Motor neuron (in vitro differentiated cells): ENCODE measurements around the gene TMEM63A. TPM values are rescaled to one million over a fixed set of nuclear protein-coding genes. Genes with fewer than 3 reads are reported as not detected.
"Not testable (repeated sequence)": the region's sequence is repeated elsewhere in the genome, so short reads cannot be mapped to it uniquely, and the experiment has no call there.

Experiments
- ATAC-seq, 8 experiments: fragments of 200-7000 bp; cut with Tn5 transposase; replicated peaks in 6 of 8; 2 replicates each; pipeline ENCODE4 v1.8.0; 2021; ENCODE audit warnings: mild to moderate bottlenecking in 8 of 8, moderate library complexity in 8 of 8
- H3K27ac ChIP-seq, 2 donors: fragments of 250-450 bp; sonication (Bioruptor Pico); 2 replicates each; pipeline ENCODE4 v1.9.0; 2021; ENCODE audit warnings: antibody characterized with exemption in 2 of 2, mild to moderate bottlenecking in 2 of 2, moderate library complexity in 1 of 2
- H3K4me1 ChIP-seq, 2 donors: fragments of 250-450 bp; sonication (Bioruptor Pico); replicated peaks in 1 of 2; 2 replicates each; pipeline ENCODE4 v1.6.1; 2021; ENCODE audit warnings: antibody characterized with exemption in 2 of 2, mild to moderate bottlenecking in 2 of 2, moderate library complexity in 1 of 2
- H3K4me3 ChIP-seq, 5 donors: fragments of 250-450 bp; sonication (Bioruptor Pico); 2 replicates each; pipeline ENCODE4 v1.9.0; 2021; ENCODE audit warnings: antibody characterized with exemption in 5 of 5, mild to moderate bottlenecking in 5 of 5, moderate library complexity in 4 of 5
- WGBS, 10 experiments: fragments of 450-650 bp; shearing (Covaris generic); methylation state at CpG; one replicate each; pipeline ENCODE4 v1.0.0; 2022; 5-methylcytosine and 5-hydroxymethylcytosine counted together
- in situ Hi-C, 9 experiments: fragments of 400-800 bp; cut with MboI; loops; one replicate each; pipeline ENCODE4 v1.15.0; 2021; ENCODE audit warnings: low sequenced_read_pairs in 9 of 9, low pct_unique_long_range_greater_than_20kb in 2 of 9; ENCODE audit not compliant: unreplicated experiment in 9 of 9
- total RNA-seq, 8 experiments: library from RNA; unstranded; fragments of 300-600 nt; gene quantifications; 2 replicates each; pipeline versions ENCODE4 v1.2.3 to v1.2.4, GENCODE V29; 2022

Gene TMEM63A
- total RNA-seq, 8 experiments from 2014 or later = 2.5 to 43.5 (median 9.1) TPM

DNA sequence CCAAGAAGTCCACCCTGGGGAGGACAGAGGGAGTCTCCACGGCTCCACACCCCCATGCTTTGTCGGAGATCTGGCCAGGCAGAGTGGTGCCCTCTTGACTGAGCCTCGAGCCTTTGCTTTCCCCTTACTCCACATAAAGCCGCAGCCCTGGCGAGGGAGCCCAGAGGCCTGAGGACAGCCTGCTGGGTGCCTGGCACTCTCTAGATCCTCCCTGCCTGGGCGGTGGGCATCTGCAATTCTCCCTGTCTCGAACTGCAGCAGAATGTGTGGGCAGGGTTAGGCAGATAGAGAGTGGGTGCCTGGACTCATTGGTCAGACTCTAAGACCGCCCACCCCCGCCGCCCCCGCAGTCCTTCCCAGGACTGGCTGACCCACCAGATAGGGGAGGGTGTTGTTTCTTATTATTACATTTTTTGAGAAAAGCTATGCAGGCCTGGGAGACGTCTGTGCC is 58.3 kb downstream of the TMEM63A start:
- WGBS, 10 experiments = 77 to 92% (median 83%) methylated on average over 1 to 5 of the region's 12 CpGs; no CpG with 5 or more reads in 5 of the 10 experiments
- no peaks in the 10 kb centered on the region for H3K4me1 ChIP-seq
- in situ Hi-C loops = no loop called here
- no peak for ATAC-seq
- no peak overlapping the region for H3K4me3 ChIP-seq
- H3K27ac ChIP-seq = no peak overlapping the region

DNA sequence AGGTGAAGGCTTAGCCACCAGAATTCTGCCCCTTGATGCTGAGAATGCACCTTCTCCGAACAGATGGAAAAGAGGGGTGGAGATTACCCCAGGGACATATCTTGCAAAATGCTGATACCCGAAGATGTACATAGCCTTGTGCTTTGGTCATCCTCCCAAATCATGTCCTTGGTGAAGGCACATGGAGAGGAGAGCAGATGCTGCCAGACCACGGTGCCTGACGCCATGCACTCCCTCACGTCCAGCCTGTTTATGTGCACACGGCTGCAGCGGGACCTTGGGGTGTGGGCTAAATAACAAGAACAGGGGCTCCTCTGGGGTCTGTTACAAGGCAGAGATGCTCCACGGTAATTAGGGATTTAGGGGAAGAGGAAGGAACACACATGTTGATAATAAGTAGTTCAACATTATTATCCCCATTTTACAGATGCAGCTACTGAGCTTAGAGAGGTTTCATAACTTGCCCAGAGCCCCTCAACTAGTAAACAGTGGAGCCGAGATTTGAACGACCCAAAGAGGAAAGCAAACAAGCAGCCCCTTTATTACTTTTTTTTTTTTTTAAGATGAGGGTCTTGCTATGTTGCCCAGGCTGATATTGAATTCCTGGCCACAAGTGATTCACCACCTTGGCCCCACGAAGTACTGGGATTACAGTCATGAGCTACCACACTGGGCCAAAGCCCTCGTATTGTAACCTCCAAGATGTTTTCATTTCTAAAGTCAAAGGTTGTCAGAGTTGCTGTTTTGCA is 59.4 kb downstream of the TMEM63A start:
- WGBS, 10 experiments = 48 to 92% (median 83%) methylated on average over 1 to 12 of the region's 12 CpGs
- H3K4me3 ChIP-seq = no peak overlapping the region
- in situ Hi-C loops = no loop called here
- no peak for ATAC-seq
- no peak overlapping the region for H3K27ac ChIP-seq
- peaks cover 0 to under 1% of the 10 kb centered on the region in 2 donors for H3K4me1 ChIP-seq

DNA sequence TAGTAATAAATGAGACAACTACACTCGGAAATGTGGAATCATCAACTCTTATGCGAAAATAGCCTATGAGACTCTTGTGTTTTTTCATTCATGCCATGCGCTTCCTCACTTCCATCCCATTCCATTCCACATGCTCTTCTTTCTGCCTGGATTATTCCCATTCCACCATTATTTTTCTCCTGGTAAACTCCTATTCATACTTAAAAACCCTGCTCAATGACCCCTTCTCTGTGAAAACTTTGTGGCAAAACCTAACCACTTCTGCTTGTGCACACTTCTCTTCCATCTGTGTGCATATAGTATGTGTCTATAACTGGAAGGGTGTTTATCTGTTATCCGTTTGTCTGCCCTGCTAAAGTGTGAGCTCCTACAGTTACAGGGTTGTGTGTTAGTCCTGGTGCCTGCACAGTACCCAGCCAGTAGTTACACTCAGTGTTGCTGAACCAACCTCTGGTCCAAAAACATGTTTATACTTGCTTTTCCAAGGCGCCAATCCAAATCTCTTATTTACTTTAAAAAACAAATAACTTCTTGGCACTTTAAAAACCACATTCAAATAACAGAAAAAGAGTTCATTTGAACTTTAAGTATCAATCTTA is 61.6 kb downstream of the TMEM63A start:
- WGBS, 10 experiments = 68 to 97% (median 90%) methylated on average over 2 to 5 of the region's 5 CpGs
- no peak for ATAC-seq
- peaks cover 0 to 7% of the 10 kb centered on the region in 2 donors for H3K4me1 ChIP-seq
- H3K27ac ChIP-seq = no peak overlapping the region
- no peak overlapping the region for H3K4me3 ChIP-seq
- in situ Hi-C loops = no loop called here

DNA sequence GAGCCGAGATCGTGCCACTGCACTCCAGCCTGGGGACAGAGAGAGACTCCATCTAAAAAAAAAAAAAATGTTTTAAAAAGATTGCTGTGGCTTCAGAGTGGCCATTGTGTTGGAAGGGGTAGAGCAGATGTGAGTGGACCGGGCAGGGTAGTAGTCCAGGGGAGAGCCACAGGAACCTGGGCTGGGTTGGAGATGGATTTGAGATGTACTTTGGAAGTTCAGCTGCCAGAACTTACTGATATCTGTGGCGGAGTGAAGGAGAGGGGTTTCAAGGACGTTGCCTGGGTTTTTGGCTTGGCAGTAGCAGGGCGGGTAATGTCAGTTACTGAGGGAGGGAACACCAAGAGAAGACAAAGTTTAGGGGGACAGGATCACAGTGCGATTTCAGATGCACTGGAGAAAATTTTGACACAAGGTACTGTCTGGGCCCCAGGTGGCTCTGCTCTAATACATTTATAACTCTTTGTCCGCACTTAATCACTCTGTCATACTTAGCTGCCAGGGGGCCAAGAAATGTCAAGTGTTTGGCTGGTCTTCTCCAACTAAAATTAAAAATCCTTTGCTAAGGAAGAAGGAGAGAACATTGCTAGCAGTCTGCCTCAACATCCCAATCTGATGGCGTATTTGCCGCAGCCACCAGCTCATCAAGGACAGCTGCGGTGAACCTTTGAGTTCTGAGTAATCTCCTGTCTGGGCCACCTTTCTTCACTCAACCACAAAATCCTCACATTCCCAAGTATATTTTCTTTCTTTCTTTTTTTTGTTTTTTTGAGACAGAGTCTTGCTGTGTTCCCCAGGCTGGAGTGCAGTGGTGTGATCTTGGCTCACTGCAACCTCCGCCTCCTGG is 62.6 kb downstream of the TMEM63A start:
- Histone ChIP-seq H3K27ac (no peak overlapping the region), H3K4me1 (peaks cover 0 to 8% of the 10 kb centered on the region in 2 donors), H3K4me3 (no peak overlapping the region)
- WGBS, 10 experiments = 80 to 100% (median 94%) methylated on average over 1 to 10 of the region's 12 CpGs
- ATAC-seq = no peak
- in situ Hi-C loops = no loop called here

DNA sequence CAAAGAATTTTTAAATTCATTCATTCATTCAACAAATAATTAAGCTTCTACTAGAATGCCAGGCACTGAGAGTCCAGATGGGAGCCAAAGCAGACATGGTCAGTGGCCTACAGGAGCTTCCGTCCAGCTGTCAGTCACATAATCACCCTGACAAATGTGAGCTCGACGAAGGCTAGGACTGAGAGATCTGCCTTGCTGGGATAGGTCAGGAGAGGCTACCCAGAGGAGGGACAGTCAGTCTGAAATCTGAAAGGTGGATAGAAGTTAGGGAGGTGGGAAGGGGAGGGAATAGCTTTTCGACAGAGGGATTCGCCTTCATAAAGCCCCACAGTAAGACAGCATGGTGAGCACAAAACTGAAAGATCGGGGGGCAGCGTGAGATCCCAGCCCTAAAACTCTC is 64.0 kb downstream of the TMEM63A start:
- 77 to 100% (median 93%) methylated on average over 1 to 7 of the region's 7 CpGs; no CpG with 5 or more reads in 1 of the 10 experiments for WGBS, 10 experiments
- ATAC-seq = no peak

DNA sequence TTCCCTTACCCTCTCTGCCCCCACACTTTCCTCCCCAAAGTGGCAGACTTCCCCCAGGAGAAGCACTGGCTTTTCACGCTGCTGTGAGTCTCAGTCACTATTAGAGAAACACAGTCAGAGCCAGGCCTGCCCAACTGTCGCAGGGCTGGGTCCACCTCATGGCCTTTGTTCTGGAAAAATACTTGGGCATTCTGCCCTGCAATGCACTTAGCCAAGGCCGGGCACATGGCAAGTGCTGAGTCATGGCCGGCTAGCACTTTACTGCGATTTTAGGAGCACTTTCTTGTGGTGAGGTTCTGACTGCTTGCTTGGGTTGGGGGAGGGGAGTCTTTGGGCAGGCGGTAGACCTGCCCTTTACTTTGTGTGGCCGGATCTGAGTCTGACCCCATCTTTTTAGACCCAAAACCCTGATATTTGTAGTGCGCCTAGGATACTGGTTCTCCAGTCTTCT is 64.5 kb downstream of the TMEM63A start:
- WGBS, 10 experiments = 20 to 74% (median 64%) methylated on average over 1 to 8 of the region's 8 CpGs; no CpG with 5 or more reads in 5 of the 10 experiments
- Histone ChIP-seq H3K4me3 (no peak overlapping the region), H3K4me1 (peaks cover 18 to 27% of the 10 kb centered on the region in 2 donors), H3K27ac (no peak overlapping the region)
- in situ Hi-C loops = no loop called here
- ATAC-seq = peak in 7 of 8 experiments; percentile 59 to 75 (median 67)

More for the DNA sequence above, 64.0 kb downstream of the TMEM63A start:
- Histone ChIP-seq H3K4me1 (peaks cover 12 to 21% of the 10 kb centered on the region in 2 donors), H3K4me3 (no peak overlapping the region), H3K27ac (no peak overlapping the region)
- in situ Hi-C loops = no loop called here

DNA sequence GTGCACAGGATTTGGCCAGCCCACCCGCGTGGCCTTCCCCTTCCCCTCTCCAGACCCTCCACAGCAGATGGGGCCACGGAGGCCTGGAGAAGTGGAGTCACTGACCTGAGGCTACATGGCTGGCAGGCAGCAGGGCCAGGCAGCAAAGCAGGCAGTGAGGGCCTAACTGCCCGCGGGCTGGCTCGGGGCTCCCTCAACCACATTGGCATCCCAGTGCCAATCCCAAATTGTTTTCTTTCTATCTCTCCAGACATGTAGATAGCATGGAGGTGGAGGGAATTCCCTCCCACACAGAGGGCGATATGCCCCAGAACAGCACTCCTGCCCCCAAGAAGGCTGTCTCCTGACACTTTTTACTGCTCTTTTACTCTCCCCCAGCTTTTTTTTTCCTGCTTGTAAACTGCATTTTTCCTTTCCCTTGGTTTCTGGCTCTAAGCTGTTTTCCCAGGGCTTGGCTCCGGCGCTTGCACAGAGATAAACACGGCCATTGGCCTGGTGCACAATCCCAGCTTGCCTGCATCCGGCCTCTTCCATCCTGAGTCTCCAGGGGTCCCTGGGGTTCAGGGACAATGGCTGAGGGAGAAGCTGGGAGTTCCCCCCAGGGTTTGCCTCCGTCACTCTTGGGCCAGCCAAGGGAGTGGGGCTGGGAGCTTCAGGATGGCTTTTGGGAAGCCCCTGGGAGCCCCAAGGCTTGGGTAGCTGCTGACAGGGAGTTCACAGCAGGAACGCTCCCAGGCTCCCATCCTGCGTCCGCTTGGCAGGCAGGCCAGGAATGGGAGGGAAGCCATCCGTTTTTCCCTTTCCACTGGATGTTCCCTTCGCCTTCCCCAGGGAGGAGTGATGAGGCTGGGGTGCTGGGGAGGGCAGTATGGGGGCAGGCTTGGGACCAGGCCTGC is 65.3 kb downstream of the TMEM63A start:
- Histone ChIP-seq H3K27ac (no peak overlapping the region), H3K4me1 (peaks cover 19 to 28% of the 10 kb centered on the region in 2 donors), H3K4me3 (no peak overlapping the region)
- WGBS, 10 experiments = 60 to 100% (median 90%) methylated on average over 1 to 11 of the region's 17 CpGs; no CpG with 5 or more reads in 2 of the 10 experiments
- peak in 1 of 8 experiments; percentile 7 for ATAC-seq
- in situ Hi-C loops = no loop called here

DNA sequence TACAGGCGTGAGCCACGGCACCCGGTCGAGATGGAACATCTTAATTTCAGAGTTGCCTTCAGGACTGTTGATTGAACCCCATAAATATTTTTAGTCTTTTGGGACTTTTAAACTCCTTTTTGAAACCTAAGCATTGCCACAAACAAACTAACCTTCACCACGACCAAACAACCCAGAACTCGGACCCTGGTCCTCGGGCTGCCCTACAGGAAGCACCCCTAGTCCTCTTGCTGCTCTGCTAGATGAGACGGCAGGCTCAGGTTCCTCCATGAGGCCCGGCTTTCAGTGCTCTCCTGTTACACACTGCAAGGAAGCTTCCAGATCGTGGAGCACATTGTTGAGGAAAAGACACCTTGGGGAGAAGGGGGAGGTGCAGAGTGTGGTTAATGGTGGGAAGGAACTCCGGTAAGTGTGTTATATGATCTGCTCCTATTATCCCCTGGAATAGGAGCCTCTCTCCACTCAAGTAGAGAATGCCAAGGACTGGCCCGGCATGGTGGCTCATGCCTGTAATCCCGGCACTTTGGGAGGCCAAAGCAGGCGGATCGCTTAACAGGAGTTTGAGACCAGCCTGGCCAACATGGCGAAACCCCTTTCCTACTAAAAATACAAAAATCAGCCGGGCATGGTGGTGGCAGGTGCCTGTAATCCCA is 66.5 kb downstream of the TMEM63A start:
- WGBS, 10 experiments = 80 to 97% (median 90%) methylated on average over 3 to 16 of the region's 17 CpGs; no CpG with 5 or more reads in 2 of the 10 experiments
- ATAC-seq = no peak
- Histone ChIP-seq H3K27ac (no peak overlapping the region), H3K4me3 (no peak overlapping the region), H3K4me1 (peaks cover 26 to 35% of the 10 kb centered on the region in 2 donors)
- in situ Hi-C loops = no loop called here

DNA sequence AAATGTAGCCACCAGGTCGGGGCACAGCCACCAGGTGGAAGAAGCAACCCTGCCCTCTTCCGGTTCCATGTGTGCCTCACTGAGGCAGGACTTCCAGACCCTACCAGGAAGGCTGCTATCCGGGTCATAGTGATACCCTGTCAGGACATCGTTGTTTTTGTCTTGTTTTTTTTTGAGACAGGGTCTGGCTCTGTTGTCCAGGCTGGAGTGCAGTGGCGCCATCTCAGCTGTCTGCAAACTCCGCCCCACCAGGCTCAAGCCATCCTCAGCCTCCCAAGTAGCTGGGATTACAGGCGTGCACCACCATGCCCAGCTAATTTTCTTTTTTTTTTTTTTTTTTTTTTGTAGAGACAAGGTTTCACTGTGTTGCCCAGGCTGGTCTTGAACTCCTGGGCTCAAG is 67.1 kb downstream of the TMEM63A start:
- WGBS, 10 experiments = 90 to 100% (median 96%) methylated on average over 1 to 6 of the region's 7 CpGs; no CpG with 5 or more reads in 1 of the 10 experiments
- in situ Hi-C loops, H3K4me3 ChIP-seq, H3K27ac ChIP-seq, ATAC-seq: not testable (repeated sequence)
- H3K4me1 ChIP-seq = peaks cover 26 to 35% of the 10 kb centered on the region in 2 donors

DNA sequence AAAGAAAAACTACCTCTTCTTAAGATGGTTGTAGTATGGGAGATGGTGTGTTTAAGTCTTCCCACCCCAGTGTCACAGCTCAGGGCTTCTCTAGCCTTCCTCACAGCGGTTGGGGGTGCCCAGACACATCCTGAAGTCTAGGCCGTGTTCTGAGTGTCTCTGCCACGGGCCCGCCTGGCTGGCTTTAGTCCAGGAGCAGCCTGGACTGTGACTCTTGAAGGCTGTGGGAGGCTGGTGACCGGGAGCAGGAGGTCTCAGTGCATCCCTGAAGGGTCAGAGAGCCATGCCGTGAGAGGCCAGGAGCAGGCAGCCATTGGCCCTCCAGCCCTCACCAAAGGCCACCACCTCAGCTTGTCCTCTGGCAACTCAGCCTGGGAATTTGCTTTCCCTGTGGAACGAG is 67.8 kb downstream of the TMEM63A start:
- no peak overlapping the region for H3K27ac ChIP-seq
- in situ Hi-C loops = no loop called here
- no peak overlapping the region for H3K4me3 ChIP-seq
- WGBS, 10 experiments = 61 to 100% (median 84%) methylated on average over 1 to 4 of the region's 7 CpGs; no CpG with 5 or more reads in 5 of the 10 experiments
- H3K4me1 ChIP-seq = peaks cover 26 to 35% of the 10 kb centered on the region in 2 donors
- ATAC-seq = no peak

DNA sequence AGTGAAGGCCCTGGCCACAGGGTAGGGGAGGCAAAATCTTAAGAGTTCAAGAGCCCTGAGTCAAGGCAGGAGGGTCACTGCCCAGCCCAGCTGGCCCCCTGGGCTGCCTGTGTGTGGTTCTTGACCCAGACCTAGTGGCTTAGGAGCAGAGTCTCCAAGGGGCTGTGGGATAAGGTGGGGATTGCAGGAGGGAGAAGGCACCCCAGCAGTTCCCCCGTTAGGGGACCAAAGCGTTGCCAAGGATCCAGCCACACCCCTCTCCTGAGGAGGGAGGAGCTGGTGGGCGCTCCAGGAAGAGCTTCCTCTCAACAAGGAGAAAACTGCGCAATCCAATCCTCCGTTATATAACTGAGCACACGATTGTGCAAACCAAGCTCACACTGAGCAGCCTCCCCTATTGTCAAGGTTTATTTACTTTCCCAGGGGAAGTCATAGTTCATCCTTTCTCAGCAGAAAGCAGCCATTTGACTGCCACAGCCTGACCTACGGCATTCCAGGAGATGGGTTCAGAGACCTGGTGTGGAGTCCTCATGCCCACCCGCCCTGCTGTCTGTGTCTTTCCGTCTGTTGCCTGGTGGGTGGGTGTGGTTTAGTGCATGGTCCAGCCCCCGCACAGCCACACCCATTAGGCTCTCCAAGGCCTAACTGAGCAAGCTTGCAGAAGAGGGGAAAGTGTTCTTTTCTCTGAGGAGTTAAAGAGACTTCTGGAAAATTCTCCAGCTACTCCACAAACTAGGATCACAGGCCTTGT is 68.8 kb downstream of the TMEM63A start:
- Histone ChIP-seq H3K27ac (peak overlapping the region; percentile 6 to 34), H3K4me1 (peaks cover 26 to 35% of the 10 kb centered on the region in 2 donors)

More for the DNA sequence above, 68.8 kb downstream of the TMEM63A start:
- in situ Hi-C loops = no loop called here
- peak in 7 of 8 experiments; percentile 12 to 59 (median 45) for ATAC-seq
- no peak overlapping the region for H3K4me3 ChIP-seq
- WGBS, 10 experiments = 0 to 80% (median 30%) methylated on average over 1 to 8 of the region's 10 CpGs; no CpG with 5 or more reads in 2 of the 10 experiments
